GM13976 (cell line): ENCODE measurements around the gene ADAM11.
"Not testable (repeated sequence)": the region's sequence is repeated elsewhere in the genome, so short reads cannot be mapped to it uniquely, and the experiment has no call there.

Experiments used
- DNase-seq: peaks from one replicate; pipeline ENCODE4 v3.0.0; 2012; ENCODE audit warnings: low spot score
- in situ Hi-C: fragments of 300-500 bp; cut with MboI; formaldehyde crosslinking; loops from one replicate; pipeline ENCODE4 v1.12.0; 2022; ENCODE audit warnings: low sequenced_read_pairs, mixed read lengths, inconsistent platforms; ENCODE audit not compliant: unreplicated experiment
- TF ChIP-seq, protein P1 (sequence below): IDR thresholded peaks from 2 replicates; pipeline ENCODE4 v1.5.1; 2012; ENCODE audit warnings: borderline replicate concordance, mild to moderate bottlenecking; ENCODE audit not compliant: insufficient read depth; ENCODE audit errors: extremely low read depth, missing control alignments, control extremely low read depth

Gene ADAM11

DNA sequence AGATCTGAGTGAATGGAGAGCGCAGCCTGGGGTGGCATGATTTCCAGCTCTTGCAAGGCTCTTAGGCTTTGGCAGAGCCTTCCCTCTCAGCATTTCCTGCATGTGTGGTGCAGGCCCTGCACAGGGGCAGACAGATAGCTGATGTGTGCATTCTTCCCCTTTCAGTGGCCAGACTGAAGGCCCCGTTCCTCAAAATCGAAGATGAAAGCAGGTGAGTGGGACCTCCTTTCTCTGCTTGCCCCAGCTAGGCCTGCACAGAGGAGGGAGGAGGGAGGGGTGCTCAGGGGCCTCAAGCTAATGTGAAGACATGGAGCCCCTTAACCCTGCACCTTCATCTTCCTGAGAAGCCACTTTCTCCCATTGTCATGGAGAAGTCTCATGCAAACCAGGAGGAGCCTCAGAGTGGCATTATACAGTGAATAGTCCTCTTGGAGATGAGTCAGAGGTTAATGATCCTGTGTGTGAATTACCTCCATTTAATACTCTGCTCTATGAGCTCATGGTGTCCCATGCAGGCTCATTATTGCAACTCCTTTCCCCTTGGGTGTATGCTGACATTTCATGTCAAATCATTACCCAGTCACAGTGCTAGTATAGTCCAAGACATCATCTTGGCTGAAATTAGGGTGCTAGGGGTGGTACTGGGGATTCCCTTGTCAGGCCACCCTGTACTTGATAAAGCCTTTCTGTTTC, 20.4 kb upstream of the ADAM11 start:
- in situ Hi-C loops = no loop called here
- DNase-seq = peak; percentile 62
- TF ChIP-seq, protein P1, sequence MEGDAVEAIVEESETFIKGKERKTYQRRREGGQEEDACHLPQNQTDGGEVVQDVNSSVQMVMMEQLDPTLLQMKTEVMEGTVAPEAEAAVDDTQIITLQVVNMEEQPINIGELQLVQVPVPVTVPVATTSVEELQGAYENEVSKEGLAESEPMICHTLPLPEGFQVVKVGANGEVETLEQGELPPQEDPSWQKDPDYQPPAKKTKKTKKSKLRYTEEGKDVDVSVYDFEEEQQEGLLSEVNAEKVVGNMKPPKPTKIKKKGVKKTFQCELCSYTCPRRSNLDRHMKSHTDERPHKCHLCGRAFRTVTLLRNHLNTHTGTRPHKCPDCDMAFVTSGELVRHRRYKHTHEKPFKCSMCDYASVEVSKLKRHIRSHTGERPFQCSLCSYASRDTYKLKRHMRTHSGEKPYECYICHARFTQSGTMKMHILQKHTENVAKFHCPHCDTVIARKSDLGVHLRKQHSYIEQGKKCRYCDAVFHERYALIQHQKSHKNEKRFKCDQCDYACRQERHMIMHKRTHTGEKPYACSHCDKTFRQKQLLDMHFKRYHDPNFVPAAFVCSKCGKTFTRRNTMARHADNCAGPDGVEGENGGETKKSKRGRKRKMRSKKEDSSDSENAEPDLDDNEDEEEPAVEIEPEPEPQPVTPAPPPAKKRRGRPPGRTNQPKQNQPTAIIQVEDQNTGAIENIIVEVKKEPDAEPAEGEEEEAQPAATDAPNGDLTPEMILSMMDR = no peak

DNA sequence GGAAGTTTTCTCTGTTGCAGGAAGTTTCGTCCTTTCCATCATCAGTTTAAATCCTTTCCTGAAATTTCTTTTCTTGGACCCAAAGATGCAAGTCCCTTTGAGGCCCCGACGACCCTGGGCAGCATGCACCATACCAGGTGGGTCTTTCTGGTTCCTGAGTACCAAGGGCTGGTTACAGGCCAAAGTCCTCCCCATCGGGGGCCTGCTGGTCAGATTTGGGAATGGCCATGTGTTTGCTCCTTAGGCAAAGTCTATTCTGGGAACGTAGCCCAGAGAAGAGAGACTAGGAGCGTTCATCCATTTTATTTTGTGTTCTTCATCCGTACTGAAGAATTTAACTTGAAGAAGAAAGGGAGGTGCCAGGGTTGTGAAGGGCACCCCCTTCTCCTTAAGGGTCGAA, 17.5 kb upstream of the ADAM11 start:
- TF ChIP-seq, protein P1 = no peak
- in situ Hi-C loops = no loop called here
- DNase-seq = no peak

DNA sequence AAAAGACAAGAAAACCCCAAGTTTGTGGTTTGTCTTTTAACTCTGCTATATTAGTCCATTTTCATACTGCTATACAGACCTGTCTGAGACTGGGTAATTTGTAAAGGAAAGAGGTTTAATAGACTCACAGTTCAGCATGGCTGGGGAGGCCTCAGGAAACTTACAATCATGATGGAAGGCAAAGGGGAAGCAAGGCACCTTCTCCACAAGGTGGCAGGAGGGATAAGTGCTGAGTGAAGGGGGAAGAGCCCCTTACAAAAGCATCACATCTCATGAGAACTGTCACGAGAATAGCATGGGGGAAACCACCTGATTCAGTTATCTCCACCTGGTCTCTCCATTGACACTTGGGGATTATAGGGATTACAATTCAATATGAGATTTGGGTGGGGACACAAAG, 13.5 kb upstream of the ADAM11 start:
- in situ Hi-C loops = no loop called here
- DNase-seq = no peak
- TF ChIP-seq, protein P1 = no peak

DNA sequence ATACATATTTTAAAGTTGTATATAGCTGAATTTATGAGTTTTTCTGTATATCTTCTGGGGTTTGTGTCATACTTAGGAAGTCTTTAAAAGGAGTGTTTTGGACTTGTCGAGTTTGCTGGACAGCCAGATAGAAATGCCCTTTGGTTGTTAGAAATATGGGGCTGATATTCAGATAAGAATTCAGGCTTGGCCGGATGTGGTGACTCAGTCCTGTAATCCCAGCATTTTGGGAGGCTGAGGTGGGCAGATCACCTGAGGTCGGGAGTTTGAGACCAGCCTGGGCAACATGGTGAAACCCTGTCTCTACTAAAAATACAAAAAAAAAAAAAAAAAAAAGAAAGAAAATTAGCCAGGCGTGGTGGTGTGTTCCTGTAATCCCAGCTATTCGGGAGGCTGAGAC, 13.1 kb upstream of the ADAM11 start:
- in situ Hi-C loops, DNase-seq: not testable (repeated sequence)

DNA sequence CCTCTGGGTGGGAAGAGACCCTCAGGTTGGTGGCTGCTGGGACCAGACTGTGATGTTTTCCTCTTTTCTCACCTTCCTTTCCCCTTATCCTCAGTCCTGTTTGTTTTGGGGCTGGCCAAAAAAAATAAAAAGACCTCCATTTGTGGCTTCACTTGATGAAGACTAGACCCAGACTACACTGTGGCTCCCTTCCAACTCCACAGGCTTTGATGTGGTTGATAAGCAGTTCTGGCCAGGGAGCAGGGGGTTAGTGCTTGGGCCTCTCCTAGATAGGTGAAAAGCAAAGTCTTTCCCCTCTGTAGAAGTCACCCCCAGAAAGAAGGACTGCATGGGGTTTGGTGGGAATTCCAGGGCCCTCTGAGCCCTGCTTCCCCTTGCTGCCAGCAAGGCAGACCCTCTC, 11.2 kb upstream of the ADAM11 start:
- TF ChIP-seq, protein P1 = no peak

DNA sequence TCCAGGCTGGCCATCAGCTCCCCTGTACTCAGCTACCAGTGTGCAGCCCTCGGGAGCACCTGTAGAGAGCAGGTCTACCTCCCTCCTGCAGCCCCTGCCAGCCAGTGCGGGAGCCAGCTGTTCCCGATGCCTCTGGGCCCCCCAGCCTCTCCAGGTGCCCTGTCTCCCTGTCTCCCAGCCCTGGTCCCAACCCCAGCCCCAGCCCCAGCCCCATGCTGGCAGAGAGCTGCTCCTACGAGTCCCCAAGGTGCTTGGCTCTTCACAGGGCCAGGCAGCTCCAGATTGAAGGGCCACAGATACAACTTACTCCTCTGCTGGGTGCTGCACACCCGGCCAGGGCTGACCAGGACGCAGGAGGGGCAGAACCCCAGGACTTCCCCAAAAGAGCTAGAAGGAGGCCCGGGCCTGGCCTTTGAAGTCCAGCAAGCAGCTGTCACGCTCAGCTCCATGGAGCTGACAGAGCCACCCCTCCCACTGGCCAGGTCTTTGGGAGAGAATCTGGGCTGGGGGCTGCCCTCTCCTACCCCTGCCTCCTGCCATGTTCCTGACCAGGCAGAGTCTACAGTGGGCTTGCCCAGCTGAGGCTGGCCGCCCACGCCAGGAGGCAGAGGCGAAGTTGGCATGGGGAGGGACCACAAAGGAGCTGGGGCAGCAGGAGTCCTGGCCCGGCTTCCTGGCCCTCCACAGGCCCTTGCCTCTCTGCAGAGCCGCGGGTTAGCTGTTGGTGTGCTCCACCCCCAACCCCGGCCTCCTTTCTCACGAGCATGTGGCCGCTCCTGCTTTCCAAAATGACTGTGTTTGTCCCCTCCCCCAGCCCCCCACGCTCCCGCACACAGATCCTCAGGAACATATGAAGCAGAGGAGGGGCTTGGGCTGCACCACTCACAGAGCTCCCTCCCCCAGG, 9.5 kb upstream of the ADAM11 start:
- DNase-seq = no peak
- in situ Hi-C loops = no loop called here
- TF ChIP-seq, protein P1 = no peak

More for the DNA sequence above, 11.2 kb upstream of the ADAM11 start:
- no peak for DNase-seq
- in situ Hi-C loops = no loop called here

DNA sequence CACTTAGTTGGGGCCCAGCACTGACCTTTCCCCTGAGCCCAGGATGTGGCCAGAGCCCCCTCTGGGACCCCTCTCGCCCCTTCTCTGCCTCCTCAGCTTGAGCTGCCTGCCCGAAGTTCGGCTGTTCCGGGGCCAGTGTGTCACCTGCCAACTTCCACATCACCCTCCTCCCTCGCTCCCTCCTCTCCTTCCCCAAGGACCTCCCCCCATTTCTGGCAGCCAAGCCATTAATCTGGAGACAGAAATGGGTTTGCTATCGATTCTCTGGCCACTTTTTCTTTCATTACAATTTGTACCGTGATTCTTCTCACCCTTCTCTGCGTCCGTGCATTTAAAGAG, 8.8 kb upstream of the ADAM11 start:
- TF ChIP-seq, protein P1 = no peak
- no peak for DNase-seq
- in situ Hi-C loops = no loop called here
